NB4 (cell line): ENCODE measurements around the gene ATP10A.

Source experiments
- CTCF ChIP-seq: IDR thresholded peaks from one replicate; pipeline ENCODE4 v1.5.1; 2012; ENCODE audit warnings: low read depth, low read length
- POLR2A ChIP-seq: IDR thresholded peaks from 2 replicates; pipeline ENCODE4 v1.6.1; 2011; ENCODE audit warnings: mild to moderate bottlenecking; ENCODE audit not compliant: insufficient read length; ENCODE audit errors: extremely low read depth

GRCh38 chr15:25713736-25714537, 149.2 kb downstream of the ATP10A start:
- no peak for TF ChIP-seq POLR2A
- TF ChIP-seq CTCF: no peak
